ENCODE measurements around the gene ST8SIA1. TPM values are rescaled to one million over a fixed set of nuclear protein-coding genes. Genes with fewer than 3 reads are reported as not detected.

Gene ST8SIA1
- total and polyA plus RNA-seq, 2 of the 8 experiments (the other 6 are each of a cell fraction or from before 2014, with no cell fraction given), result 1.9 to 4.4 TPM

- H3K14ac ChIP-seq (ENCODE audit: insufficient read length), result no peak overlapping the region
- no peak overlapping the region for H2BK120ac ChIP-seq (replicated peaks; ENCODE audit: low read depth, low read length)
- ChIA-PET POLR2A (ENCODE audit: partially characterized antibody) (no interaction called here), CTCF (ENCODE audit: partially characterized antibody) (interaction anchor here (0.6 to 1.5 kb wide), 3 partner anchors 45 to 201 kb away, joined by 3 to 5 read pairs (median 3); no protein-coding TSS in a partner anchor)
- H3K23ac ChIP-seq (ENCODE audit: insufficient read length), result no peak overlapping the region
- H2BK5ac ChIP-seq (ENCODE audit: low read depth, low read length), result no peak overlapping the region
- H4K5ac ChIP-seq (ENCODE audit: insufficient read length, low read depth, low read length), result no peak overlapping the region
- no peaks in the 10 kb centered on the region for H3K4me1 ChIP-seq (replicated peaks in 1 of 4; ENCODE audit: control insufficient read depth in 3 of 4, insufficient read depth in 4 of 4, low read length in 3 of 4)
- H2AFZ ChIP-seq (ENCODE audit: low read length), result no peak overlapping the region
- WGBS, 2 experiments (ENCODE audit: extremely low coverage in 1 of 2, insufficient coverage in 1 of 2, insufficient read length in 1 of 2, insufficient replicate concordance in 2 of 2, low coverage in 1 of 2, low lambda C conversion rate in 2 of 2, missing lambda C conversion rate in 1 of 2), result 89% methylated on average over 3 of the region's 3 CpGs; no CpG with 5 or more reads in 1 of the 2 experiments
- H2BK12ac ChIP-seq (ENCODE audit: low read depth, low read length), result no peak overlapping the region
- no peaks in the 10 kb centered on the region for H3K79me1 ChIP-seq (ENCODE audit: low read depth, low read length)
- no peak overlapping the region for H3K4me2 ChIP-seq (ENCODE audit: insufficient read depth in 1 of 2, low read depth in 2 of 2, low read length in 2 of 2)
- H2BK20ac ChIP-seq (ENCODE audit: low read length), result no peak overlapping the region
- no peak overlapping the region for H4K91ac ChIP-seq (replicated peaks; ENCODE audit: insufficient read length, low read length)
- no peak overlapping the region for H4K8ac ChIP-seq (ENCODE audit: extremely low read depth, insufficient read depth, low read length)
- no peaks in the 10 kb centered on the region for H3K79me2 ChIP-seq (ENCODE audit: control insufficient read depth in 1 of 2, insufficient read depth in 2 of 2, low read length in 2 of 2)
- H2AK5ac ChIP-seq (ENCODE audit: low read depth, low read length), result no peak overlapping the region
- H3K36me3 ChIP-seq (ENCODE audit: control insufficient read depth in 2 of 4, insufficient read depth in 4 of 4, low read length in 3 of 4), result no peaks in the 10 kb centered on the region
- FAIRE-seq (no peak), DNase-seq (ENCODE audit: low read depth in 1 of 2, low spot score in 2 of 2) (no peak)
- no peaks in the 10 kb centered on the region for H4K20me1 ChIP-seq (replicated peaks in 1 of 2; ENCODE audit: control insufficient read depth in 1 of 2, insufficient read depth in 2 of 2, low read length in 2 of 2)
- H3K4me3 ChIP-seq (ENCODE audit: extremely low read depth in 1 of 4, insufficient read depth in 2 of 4, low read depth in 3 of 4, low read length in 4 of 4), result no peak overlapping the region
- H3K9ac ChIP-seq (replicated peaks in 1 of 4; ENCODE audit: extremely low read depth in 1 of 4, low read depth in 3 of 4, low read length in 3 of 4), result no peak overlapping the region
- no peak overlapping the region for H3K18ac ChIP-seq (ENCODE audit: extremely low read depth, low read length)
- no peak overlapping the region for H3K27ac ChIP-seq (ENCODE audit: low read depth, low read length)
- H3K4ac ChIP-seq (replicated peaks; ENCODE audit: insufficient read length, low read depth, low read length), result no peak overlapping the region
- no peak overlapping the region for H3K56ac ChIP-seq (replicated peaks; ENCODE audit: insufficient read length, low read depth, low read length)
- no peaks in the 10 kb centered on the region for H3K27me3 ChIP-seq (replicated peaks in 1 of 4; ENCODE audit: control insufficient read depth in 3 of 4, extremely low read depth in 1 of 4, insufficient read depth in 3 of 4, low read length in 3 of 4)
- H3K23me2 ChIP-seq (ENCODE audit: low read depth, low read length), result no peaks in the 10 kb centered on the region
- no peaks in the 10 kb centered on the region for H3K9me3 ChIP-seq (ENCODE audit: insufficient read depth in 2 of 2, low read depth in 1 of 2, low read length in 1 of 2)
- H2BK15ac ChIP-seq (ENCODE audit: low read length), result no peak overlapping the region
- TF ChIP-seq CTBP2 (IDR thresholded peaks at IDR 0.05; ENCODE audit: borderline replicate concordance, insufficient read depth, insufficient read length, low read length) (no peak), CTCF (IDR thresholded peaks at IDR 0.05; ENCODE audit: control extremely low read depth in 1 of 3, insufficient read depth in 1 of 3, low read depth in 1 of 3, low read length in 3 of 3) (no peak), ATF2 (IDR thresholded peaks at IDR 0.05; ENCODE audit: low read length) (no peak), HDAC6 (IDR thresholded peaks at IDR 0.05; ENCODE audit: low read depth, low read length) (no peak), SIN3A (conservative IDR thresholded peaks at IDR 0.05 in 1 of 2, IDR thresholded peaks at IDR 0.05 in 1 of 2; ENCODE audit: low read depth in 1 of 2, low read length in 2 of 2) (no peak), PHF8 (conservative IDR thresholded peaks at IDR 0.05; ENCODE audit: low read depth, low read length) (no peak), JUN (IDR thresholded peaks at IDR 0.05; ENCODE audit: low read depth, low read length) (no peak), GABPA (IDR thresholded peaks at IDR 0.05; ENCODE audit: borderline replicate concordance, insufficient read depth, low read length) (no peak)
Measured at GRCh38 chr12:22276867-22277266, 57.6 kb downstream of the ST8SIA1 start.
